Measurements from ENCODE around the gene SEMA3D. TPM values are rescaled to one million over a fixed set of nuclear protein-coding genes. Genes with fewer than 3 reads are reported as not detected.

The SEMA3D gene
- total and polyA plus RNA-seq, 2 of the 4 experiments (the other 2 are of a cell fraction): 2.9 to 13.6 TPM

DNA sequence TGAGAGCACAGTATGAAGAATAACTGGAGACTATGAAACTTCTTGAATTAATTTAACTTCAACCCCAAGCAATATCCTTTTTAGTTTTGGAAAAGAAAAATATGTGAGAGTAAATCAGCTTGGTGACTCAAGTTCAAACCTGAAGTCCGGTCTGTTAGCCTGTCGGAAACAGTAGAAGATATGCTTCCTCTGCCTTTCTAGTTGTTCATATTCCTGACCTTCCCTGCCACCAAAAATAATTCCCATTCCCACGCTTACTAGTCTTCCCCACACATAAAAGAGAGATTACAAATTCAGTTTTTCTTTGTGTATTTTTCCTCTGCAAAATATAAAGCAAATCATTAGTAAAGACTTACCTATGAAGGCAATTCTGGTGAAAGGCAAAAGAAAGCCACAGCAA is 3.6 kb downstream of the SEMA3D start:
- Histone ChIP-seq H2BK5ac (ENCODE audit: low read depth, low read length, poor library complexity, severe bottlenecking) (no peak overlapping the region), H3K79me1 (ENCODE audit: low read depth in 1 of 2, low read length in 2 of 2) (no peaks in the 10 kb centered on the region), H2AFZ (replicated peaks; ENCODE audit: low read length, poor library complexity) (no peak overlapping the region), H3K4me2 (ENCODE audit: low read depth, low read length) (no peak overlapping the region), H2BK15ac (ENCODE audit: low read depth, low read length) (no peak overlapping the region), H3K18ac (ENCODE audit: low read depth, low read length) (no peak overlapping the region), H3K9me1 (ENCODE audit: insufficient read depth, low read length) (peaks cover 5% of the 10 kb centered on the region; the same call in 1 of the 2 replicates), H4K20me1 (ENCODE audit: insufficient read depth, low read length) (no peaks in the 10 kb centered on the region), H2BK20ac (ENCODE audit: low read depth, low read length) (no peak overlapping the region), H3K27me3 (ENCODE audit: control insufficient read depth, insufficient read depth, low read length) (peaks cover 4% of the 10 kb centered on the region), H3K36me3 (ENCODE audit: control insufficient read depth, insufficient read depth, low read length) (no peaks in the 10 kb centered on the region), H2AK9ac (replicated peaks; ENCODE audit: low read depth, low read length, poor library complexity) (no peak overlapping the region), H3K4ac (ENCODE audit: low read depth, low read length) (no peak overlapping the region), H3K56ac (ENCODE audit: extremely low read depth, insufficient read depth, low read length) (no peak overlapping the region), H3K23ac (ENCODE audit: low read depth, low read length) (no peak overlapping the region), H3K4me3 (ENCODE audit: insufficient read depth, low read depth, low read length) (no peak overlapping the region), H3K9me3 (ENCODE audit: control insufficient read depth, insufficient read depth, low read length) (peaks cover 7% of the 10 kb centered on the region), H4K91ac (ENCODE audit: insufficient read depth, low read depth, low read length) (no peak overlapping the region), H3K27ac (ENCODE audit: insufficient read depth, low read length) (no peak overlapping the region), H3K9ac (ENCODE audit: low read depth, low read length) (no peak overlapping the region), H2BK120ac (ENCODE audit: low read depth, low read length) (no peak overlapping the region), H4K5ac (ENCODE audit: low read depth, low read length) (no peak overlapping the region), H3K4me1 (ENCODE audit: control insufficient read depth, insufficient read depth, low read length) (peaks cover 1% of the 10 kb centered on the region; the same call in 1 of the 2 replicates), H3K14ac (replicated peaks; ENCODE audit: low read depth, low read length) (no peak overlapping the region), H2AK5ac (ENCODE audit: low read depth, low read length) (no peak overlapping the region), H4K8ac (ENCODE audit: low read depth in 2 of 2, low read length in 2 of 2) (no peak overlapping the region)
- dilution Hi-C loops (cut with HindIII; ENCODE audit: low sequenced_read_pairs, unreplicated experiment): no loop called here
- TF ChIP-seq CEBPB (IDR thresholded peaks at IDR 0.05; ENCODE audit: low read depth, low read length) (no peak), CHD1 (IDR thresholded peaks at IDR 0.05; ENCODE audit: low read depth, low read length) (no peak), FOS (IDR thresholded peaks at IDR 0.05; ENCODE audit: low read depth, low read length) (no peak), MAFK (IDR thresholded peaks at IDR 0.05; ENCODE audit: low read depth, low read length) (no peak), MXI1 (IDR thresholded peaks at IDR 0.05; ENCODE audit: borderline replicate concordance, low read depth, low read length) (no peak), NFE2L2 (IDR thresholded peaks at IDR 0.05; ENCODE audit: low read depth, low read length) (no peak), RAD21 (IDR thresholded peaks at IDR 0.05; ENCODE audit: low read length) (no peak), RFX5 (IDR thresholded peaks at IDR 0.05; ENCODE audit: low read depth, low read length) (no peak), RCOR1 (IDR thresholded peaks at IDR 0.05; ENCODE audit: insufficient replicate concordance, low read length) (no peak)
- TF ChIP-seq, protein P1, sequence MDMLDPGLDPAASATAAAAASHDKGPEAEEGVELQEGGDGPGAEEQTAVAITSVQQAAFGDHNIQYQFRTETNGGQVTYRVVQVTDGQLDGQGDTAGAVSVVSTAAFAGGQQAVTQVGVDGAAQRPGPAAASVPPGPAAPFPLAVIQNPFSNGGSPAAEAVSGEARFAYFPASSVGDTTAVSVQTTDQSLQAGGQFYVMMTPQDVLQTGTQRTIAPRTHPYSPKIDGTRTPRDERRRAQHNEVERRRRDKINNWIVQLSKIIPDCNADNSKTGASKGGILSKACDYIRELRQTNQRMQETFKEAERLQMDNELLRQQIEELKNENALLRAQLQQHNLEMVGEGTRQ (IDR thresholded peaks at IDR 0.05; ENCODE audit: low read depth, low read length): no peak
- TF ChIP-seq, protein P2, sequence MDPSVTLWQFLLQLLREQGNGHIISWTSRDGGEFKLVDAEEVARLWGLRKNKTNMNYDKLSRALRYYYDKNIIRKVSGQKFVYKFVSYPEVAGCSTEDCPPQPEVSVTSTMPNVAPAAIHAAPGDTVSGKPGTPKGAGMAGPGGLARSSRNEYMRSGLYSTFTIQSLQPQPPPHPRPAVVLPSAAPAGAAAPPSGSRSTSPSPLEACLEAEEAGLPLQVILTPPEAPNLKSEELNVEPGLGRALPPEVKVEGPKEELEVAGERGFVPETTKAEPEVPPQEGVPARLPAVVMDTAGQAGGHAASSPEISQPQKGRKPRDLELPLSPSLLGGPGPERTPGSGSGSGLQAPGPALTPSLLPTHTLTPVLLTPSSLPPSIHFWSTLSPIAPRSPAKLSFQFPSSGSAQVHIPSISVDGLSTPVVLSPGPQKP (IDR thresholded peaks at IDR 0.05; ENCODE audit: borderline replicate concordance, low read depth, low read length): no peak
- TF ChIP-seq, protein P3, sequence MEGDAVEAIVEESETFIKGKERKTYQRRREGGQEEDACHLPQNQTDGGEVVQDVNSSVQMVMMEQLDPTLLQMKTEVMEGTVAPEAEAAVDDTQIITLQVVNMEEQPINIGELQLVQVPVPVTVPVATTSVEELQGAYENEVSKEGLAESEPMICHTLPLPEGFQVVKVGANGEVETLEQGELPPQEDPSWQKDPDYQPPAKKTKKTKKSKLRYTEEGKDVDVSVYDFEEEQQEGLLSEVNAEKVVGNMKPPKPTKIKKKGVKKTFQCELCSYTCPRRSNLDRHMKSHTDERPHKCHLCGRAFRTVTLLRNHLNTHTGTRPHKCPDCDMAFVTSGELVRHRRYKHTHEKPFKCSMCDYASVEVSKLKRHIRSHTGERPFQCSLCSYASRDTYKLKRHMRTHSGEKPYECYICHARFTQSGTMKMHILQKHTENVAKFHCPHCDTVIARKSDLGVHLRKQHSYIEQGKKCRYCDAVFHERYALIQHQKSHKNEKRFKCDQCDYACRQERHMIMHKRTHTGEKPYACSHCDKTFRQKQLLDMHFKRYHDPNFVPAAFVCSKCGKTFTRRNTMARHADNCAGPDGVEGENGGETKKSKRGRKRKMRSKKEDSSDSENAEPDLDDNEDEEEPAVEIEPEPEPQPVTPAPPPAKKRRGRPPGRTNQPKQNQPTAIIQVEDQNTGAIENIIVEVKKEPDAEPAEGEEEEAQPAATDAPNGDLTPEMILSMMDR (conservative IDR thresholded peaks at IDR 0.05; ENCODE audit: low read depth, low read length): no peak
- DNase-seq: no peak
- intact Hi-C loops (cut with micrococcal nuclease): no loop called here
- no peak for ATAC-seq (ENCODE audit: low read depth)
- ChIA-PET CTCF (interaction anchor here (1.0 kb wide), 1 partner anchor 10 kb away, joined by 3 read pairs; no protein-coding TSS in a partner anchor), POLR2A (ENCODE audit: unreplicated experiment) (no interaction called here)
- no TSS peak for BruUV-seq (replicated peaks)
- in situ Hi-C loops (cut with MboI; ENCODE audit: low sequenced_read_pairs): loop anchor here (10.0 kb wide), 4 partner anchors 282 to 1248 kb away; no protein-coding TSS in a partner anchor
- 100% methylated on average over 2 of the region's 3 CpGs; no CpG with 5 or more reads in 1 of the 2 experiments for WGBS, 2 experiments (ENCODE audit: extremely low coverage in 2 of 2, insufficient read length in 1 of 2)
